Measurements from ENCODE around the gene SLC39A5.

DNA sequence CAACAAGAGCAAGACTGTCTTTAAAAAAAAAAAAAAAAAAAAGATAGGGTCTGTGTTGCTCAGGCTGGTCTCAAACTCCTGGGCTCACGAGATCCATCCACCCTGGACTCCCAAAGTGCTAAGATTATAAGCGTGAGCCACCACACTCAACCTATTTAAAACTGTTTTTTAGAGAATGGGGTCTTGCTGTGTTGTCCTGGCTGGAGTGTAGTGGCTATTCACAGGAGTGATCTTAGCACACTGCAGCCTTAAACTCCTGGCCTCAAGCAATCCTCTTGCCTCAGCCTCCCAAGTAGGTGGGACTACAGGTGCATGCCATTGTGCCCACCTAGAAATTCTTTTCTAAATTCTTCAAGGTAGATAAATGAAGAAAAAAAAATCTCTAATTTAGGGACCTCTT is 44.4 kb downstream of the SLC39A5 start:
- TF ChIP-seq EZH2 (IDR thresholded peaks at IDR 0.05) (no peak), POLR2AphosphoS5 (IDR thresholded peaks at IDR 0.05; ENCODE audit: borderline replicate concordance, low read depth, low read length) (no peak)
